ENCODE measurements around the gene PRICKLE4.
"Not testable (repeated sequence)": the region's sequence is repeated elsewhere in the genome, so short reads cannot be mapped to it uniquely, and the experiment has no call there.

PRICKLE4 gene

GRCh38 chr6:41746107-41746506 lies 34.5 kb upstream of the PRICKLE4 start:
- no peak for DNase-seq

DNA sequence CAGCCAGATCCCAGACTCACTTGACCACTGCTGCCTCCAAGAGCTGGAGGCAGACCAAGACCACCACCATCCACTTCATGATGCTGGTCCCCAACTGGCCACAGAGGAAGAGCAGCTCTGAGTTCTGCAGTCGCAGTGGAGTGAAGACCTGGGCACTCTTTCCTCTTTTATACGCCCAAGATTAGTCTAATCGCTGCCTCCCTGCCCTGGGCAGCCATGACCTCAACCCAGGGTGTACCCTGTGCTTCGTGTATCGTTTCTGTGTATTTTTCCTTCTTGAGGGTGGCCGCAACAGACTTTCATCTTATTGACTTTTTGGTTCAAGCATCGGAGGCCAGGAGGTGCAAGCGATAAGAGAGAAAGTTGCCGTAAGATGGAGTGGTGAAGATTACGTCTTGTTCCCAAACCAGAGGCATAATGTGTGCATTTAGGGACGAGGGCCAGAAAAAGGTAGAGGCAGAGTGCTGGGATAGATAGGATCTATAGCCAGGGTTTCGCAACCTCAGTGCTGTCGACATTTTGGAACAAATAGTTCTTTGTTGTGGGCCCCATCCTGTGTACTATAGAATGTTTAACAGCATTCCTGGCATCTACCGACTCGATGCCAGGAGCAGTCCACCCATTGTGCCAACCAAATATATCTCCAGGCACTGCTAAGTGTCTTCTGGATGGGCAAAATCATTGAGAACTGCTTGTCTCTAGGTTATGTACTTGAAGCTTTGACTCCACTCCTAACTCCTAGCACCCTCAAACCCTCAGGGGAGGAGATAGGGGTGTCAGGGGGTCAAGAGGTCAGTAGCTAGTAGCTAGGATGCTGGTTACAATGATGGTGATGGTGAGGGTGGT lies 33.1 kb upstream of the PRICKLE4 start, which contains the start of gene PGC:
Gene PGC, minus strand, starts transcription at position 142 of the 846 bp plus-strand sequence. Its CDS starts 63 bp downstream, at position 79.
- DNase-seq = no peak

DNA sequence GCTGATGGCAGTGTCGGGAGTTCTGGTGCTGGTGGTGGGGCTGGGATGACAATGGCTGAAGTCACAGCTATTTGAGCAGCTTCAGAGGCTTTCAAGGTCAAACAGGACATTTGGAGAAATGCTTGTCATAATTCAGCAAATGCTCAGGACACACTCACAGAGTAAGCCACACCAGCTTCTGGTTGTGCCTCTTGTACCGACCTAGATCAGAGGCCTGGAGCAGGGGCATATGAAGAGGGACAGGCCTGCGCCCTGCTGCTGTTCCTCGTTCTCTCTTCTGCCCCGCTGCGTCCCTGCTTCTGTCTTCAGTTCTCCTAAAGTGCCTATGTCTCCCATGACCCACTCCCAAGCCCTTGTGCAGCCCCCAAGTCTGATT lies 32.5 kb upstream of the PRICKLE4 start:
- no peak for DNase-seq

DNA sequence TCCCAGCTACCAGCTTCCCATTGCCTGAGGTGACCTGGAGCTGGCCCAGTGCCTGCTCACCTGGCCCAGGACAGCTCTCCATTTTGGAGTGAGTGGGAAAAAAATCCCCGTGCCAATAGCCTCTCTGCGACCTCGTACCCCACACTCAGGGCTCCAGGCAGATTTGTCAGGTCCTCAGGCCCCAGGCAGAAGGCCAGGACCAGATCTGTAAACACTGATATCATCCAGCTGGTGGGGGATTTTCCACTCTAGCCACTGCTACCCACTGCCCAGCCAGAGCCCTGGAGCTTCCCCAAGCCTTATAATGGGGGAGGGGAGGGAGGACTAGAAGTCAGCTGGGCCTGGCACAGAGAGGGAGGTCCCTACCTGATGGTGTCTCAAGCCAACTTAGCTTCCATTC lies 32.0 kb upstream of the PRICKLE4 start:
- DNase-seq = no peak

DNA sequence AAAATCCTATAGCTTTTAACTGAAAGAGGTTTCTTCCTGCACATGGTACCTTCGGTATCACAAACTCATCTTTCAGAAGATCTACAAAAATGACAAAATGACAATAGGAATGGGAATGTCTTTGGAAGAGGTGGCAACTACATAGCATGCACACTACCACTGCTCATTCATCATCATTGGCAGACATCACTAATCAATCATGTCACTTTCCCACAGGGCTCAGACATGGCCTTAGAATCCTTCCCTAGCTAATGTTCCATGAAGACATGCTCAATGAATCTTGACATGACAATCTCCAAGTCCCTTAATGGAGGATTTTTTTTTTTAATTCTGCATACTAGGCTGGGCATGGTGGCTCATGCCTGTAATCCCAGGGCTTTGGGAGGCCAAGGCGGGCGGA lies 30.2 kb upstream of the PRICKLE4 start:
- no peak for DNase-seq

DNA sequence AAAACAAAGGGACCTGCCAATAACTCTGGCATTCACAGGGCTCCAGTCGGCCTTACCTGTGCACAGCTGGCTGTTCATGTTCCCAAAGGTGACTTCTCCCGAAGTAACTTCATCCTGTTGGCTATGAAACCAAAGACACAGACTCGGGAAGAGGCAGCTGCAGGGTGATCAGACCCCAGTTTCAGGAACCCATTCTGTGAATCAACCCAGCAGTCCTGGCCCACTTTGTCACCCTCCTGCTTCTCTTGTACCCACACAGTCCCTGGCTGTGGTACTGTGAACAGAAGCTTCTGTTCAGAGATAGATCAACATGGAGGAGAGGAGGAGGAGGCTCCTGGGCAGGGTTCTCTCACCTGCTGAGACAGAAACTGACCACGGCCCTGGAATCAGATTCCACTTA lies 24.7 kb upstream of the PRICKLE4 start:
- DNase-seq = no peak

- DNase-seq = no peak
These were observed 24.2 kb upstream of the PRICKLE4 start for GRCh38 chr6:41756354-41756753.

GRCh38 chr6:41757271-41757670 lies 23.3 kb upstream of the PRICKLE4 start:
- DNase-seq = no peak

GRCh38 chr6:41757931-41758640 lies 22.5 kb upstream of the PRICKLE4 start:
- DNase-seq = no peak

DNA sequence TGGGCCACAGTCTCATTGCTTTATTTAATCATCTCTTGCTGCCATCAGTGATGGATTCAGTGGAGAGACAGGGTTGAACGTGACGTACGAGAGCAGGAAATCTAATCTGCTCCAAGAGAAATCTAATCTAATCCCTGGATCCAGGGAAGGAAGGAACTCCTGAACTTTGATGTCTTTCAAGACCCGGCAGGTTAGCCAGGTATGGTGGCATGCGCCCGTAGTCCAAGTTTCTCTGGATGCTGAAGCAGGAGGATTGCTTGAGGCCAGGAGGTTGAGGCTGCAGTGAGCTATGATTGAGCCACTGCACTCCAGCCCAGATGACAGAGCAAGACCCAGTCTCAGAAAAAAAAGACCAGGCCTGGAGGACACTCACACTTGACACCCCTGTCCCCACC lies 21.9 kb upstream of the PRICKLE4 start:
- no peak for DNase-seq

- DNase-seq = no peak
These were observed 21.3 kb upstream of the PRICKLE4 start for GRCh38 chr6:41759106-41759904.

GRCh38 chr6:41759905-41760579 lies 20.5 kb upstream of the PRICKLE4 start:
- no peak for DNase-seq

DNA sequence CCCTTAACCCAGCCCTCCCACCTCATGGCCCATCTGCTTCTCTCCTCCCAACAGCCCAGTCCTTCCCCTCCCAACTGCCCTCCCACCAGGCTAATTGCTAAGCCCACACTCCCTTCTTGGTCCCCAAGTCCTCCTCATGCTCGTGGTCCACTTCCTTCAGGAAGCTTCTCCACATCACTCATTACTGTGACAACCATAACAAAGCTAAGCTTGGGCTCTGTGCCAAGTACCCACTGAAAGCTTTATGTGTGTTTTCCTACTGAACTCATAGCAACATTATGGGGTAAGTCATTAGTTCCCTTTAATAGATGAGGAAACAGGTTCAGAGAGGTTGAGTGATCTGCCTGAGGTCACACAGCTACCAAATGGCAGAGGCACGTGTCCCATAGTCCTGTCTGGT lies 17.1 kb upstream of the PRICKLE4 start:
- no peak for DNase-seq

DNA sequence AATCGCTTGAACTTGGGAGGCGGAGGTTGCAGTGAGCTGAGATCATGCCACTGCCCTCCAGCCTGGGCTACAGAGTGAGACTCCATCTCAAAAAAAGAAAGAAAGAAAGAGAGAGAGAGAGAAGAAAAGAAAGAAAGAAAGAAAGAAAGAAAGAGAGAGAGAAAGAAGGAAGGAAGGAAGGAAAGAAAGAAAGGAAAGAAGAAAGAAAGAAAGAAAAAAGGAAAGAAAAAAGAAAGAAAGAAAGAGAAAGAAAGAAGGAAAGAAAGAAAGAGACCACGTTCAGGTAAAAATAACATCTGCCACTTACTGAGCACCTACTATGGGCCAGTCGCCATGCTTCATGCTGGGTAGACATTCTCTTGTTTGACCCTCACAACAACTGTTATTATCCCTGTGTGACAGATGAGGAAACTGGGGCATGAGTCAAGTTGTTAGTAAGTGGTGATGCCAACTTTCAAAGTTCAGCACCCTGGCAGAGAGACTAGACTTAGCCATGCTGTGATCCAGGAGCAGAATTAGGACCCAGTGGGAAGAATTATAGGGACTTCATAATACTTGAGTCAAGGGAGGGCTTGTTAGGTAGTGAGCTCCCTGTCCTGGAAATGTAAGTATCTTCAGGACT lies 14.4 kb upstream of the PRICKLE4 start:
- not testable (repeated sequence) for DNase-seq

DNA sequence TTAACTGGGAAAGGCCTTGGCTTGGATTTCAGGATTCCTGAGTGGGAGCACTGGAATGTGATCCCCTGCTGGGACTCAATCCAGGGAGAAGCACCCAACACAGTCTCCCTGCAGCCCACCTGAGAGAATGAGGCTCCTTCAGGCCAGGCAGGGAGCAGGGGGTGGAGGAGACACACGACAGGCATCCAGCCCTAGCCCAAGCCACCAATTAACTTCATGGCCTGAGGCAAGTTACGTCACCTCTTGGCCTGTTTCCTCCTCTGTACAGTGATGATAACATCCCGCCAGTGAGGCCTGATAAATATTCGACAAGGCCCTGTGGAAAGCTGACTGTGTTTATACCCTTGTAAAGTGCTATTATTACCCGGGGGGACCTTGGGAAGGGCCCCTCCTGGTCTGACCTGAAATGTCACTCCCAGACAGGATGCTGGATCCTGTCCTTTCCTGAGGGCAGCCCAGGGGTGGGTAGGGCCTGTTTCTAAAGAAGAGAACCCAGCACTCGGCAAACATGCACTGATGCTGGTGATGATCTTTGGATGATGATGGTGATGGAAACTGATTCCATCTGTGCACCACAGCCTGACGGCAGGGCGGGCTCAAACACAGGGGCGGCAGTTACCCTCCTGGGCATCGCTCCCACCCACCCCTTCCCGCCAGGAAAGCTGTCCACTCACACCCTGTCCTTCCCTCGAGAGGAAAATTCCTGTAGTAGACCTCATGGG lies 13.3 kb upstream of the PRICKLE4 start:
- no peak for DNase-seq

GRCh38 chr6:41768545-41769308 lies 11.9 kb upstream of the PRICKLE4 start:
- DNase-seq = no peak

GRCh38 chr6:41769376-41769775 lies 11.2 kb upstream of the PRICKLE4 start:
- DNase-seq = no peak

DNA sequence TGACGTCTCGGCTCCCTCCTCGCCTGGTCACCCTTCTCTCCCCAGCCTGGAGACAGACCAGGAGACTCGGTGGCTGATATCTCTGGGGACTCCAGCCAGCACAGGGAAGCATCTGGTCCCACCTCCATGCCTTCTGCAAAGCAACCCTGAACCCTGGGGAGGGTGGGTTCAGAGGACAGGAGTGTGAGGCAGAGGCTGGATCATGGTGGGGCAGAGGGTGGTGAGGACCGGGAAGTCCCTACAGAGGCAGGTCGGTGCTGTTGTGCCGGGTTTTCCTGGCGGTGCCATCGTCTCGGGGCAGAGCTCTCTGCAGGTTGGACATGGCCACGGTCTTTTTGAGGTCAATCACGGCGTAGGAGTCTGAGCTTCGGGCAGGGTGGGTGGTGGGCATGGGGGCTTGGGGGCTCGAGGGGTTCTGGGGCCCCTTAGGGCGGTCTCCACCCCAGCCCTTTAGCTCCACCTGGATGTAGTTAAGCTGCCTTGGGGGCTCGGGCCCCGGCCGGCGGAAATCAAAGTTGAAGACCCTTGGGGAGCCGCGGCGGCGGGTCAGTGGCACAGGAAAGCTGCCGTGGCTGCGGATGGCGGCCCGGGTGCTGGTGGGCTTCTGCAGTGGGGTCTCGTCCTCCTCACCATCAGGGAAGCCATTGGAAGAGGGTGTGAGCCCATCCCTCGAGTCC lies 10.1 kb upstream of the PRICKLE4 start:
- no peak for DNase-seq

- no peak for DNase-seq
These were observed 9.3 kb upstream of the PRICKLE4 start for GRCh38 chr6:41771058-41771983.

Data from activated CD4-positive, alpha-beta T cell treated with anti-CD3 and anti-CD28 coated beads for 1 hour (primary cell).